Measurements from ENCODE around the gene PASD1.
A peak's percentile ranks its signal among the peaks of the same experiment; 100 is the strongest.
"Not testable (repeated sequence)": the region's sequence is repeated elsewhere in the genome, so short reads cannot be mapped to it uniquely, and the experiment has no call there.

The PASD1 gene, protein sequence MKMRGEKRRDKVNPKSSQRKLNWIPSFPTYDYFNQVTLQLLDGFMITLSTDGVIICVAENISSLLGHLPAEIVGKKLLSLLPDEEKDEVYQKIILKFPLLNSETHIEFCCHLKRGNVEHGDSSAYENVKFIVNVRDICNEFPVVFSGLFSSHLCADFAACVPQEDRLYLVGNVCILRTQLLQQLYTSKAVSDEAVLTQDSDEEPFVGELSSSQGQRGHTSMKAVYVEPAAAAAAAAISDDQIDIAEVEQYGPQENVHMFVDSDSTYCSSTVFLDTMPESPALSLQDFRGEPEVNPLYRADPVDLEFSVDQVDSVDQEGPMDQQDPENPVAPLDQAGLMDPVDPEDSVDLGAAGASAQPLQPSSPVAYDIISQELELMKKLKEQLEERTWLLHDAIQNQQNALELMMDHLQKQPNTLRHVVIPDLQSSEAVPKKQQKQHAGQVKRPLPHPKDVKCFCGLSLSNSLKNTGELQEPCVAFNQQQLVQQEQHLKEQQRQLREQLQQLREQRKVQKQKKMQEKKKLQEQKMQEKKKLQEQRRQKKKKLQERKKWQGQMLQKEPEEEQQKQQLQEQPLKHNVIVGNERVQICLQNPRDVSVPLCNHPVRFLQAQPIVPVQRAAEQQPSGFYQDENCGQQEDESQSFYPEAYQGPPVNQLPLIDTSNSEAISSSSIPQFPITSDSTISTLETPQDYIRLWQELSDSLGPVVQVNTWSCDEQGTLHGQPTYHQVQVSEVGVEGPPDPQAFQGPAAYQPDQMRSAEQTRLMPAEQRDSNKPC

DNA sequence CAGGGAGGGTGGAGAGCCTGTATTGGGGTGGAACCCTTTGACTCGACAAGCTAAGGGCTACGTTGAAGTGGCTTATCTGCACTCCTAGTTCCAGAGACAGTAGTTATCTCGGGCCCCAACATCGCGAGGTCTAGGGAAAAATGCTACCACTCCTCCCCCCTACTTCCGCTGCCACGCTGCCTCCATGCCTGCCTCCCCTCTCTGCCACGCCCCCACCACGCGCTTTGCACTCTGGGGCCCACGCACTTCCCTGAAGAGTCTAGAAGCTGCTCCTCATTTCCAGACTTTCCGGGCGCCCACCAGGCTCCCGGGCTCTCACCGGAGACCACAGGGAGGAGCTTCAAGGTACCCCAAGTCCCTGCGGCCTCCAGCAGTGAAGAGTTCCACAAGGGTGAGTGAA, at the start of gene PASD1:
TSS of gene PASD1 (plus strand) at position 227 of the 400 bp plus-strand sequence. CDS start 37,879 bp downstream, outside the sequence.
- DNase-seq: peak; percentile 26

DNA sequence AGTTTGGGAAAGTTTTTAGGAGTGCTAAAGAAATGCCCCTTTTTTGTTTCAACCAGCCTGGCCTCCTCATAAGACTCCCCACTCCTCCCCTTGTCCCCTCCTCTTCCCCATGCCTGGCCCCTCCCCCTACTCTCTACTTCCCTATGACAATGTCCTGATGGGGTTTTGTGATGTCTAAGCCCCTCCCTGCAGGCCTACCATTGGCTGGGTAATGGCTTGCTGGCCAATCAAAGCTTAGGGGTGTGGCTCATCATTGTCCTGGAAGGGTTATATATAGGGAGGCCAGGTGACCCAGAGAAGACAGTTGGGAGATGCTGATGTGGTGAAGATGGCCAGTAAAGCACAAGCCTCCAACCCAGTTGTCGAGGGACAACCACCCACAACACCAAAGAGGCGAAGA, 48.2 kb upstream of the PASD1 start:
- no peak for DNase-seq

DNA sequence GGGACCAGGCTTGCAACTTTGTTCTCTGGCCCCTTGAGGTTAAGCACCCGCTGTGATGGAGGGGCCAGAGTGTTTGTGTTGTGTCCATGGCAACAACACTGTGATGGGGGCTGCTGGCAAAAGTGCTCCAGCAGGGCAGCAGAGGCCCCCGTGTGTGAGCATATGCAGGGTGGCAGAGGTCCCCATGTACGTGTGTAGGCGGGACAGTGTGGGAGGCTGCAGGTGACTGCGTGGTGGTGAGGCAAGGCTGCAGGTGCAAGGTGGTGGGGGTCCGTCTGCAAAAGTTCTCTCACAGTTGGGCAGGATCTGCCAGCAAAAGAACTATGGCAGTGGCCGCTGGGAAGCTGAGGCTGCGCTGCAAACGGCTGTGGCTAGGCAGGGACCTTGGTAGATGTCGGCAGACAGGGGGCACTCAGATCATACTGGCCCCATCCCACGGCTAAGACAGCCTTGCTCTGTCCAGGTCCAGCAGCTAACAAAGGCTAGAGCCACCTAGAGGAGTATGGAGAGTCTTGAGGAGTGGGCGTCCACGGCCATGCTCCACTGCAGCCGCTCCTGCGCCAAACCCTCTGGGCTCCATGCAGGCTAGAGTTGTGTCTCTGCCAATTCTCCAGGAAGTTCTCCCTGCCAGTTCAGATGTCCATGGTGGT, 46.8 kb upstream of the PASD1 start:
- DNase-seq: no peak

DNA sequence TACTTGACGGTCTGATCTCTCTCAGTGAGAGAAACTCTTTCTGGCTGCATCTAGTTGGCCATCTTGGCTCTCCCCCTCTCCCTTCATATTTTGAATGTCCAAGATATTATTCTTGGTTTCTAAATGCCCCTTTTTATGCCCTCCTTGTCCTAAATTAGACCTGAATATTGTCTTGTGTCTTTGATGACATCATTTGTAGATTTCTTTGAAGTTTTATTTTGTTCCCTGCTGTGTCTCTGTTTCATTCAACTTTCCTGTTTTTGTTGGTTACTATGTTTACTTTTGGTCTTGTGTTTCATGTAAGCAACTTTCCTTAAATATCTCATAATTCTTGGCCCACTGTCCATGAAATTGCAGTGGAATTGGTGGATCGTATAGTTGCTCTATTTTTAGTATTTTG, 46.1 kb upstream of the PASD1 start:
- no peak for DNase-seq

DNA sequence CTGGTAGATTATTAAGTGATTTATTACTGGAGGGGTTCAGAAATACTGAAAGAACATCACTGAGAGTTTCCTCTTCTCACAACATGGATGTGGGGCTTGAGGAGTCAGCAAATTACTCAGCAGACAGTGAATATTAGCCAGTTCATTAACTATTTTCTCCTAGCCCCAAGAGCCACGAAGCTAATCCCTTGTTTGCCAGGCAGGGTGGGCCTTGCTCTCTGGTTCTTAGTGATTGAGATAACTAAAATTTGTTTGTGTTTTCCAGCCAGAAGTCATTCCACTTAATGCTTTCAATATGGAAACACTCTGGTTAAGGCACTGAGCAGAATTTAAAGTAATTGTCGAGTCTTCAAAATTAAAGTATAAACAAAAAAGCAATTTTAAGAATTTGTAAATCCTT, 40.1 kb upstream of the PASD1 start:
- DNase-seq: no peak

DNA sequence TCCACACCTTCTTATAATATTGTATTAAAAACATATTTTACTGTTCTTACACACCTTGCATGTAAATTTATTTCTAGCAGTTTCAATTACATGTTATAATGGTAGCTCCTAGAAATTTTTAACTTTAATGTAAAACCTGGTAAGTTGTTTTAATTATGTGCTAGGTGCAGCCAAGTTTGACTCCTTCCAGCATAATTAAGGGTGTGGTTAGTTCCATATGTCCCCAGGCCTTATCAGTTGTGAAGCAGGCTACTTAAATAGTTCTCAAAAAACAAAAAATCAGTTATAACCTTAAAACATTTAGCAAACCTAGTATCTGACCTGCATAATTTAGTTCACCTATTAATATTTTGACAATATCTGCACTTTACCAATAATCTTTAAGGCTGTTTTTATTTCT, 26.9 kb upstream of the PASD1 start:
- no peak for DNase-seq

DNA sequence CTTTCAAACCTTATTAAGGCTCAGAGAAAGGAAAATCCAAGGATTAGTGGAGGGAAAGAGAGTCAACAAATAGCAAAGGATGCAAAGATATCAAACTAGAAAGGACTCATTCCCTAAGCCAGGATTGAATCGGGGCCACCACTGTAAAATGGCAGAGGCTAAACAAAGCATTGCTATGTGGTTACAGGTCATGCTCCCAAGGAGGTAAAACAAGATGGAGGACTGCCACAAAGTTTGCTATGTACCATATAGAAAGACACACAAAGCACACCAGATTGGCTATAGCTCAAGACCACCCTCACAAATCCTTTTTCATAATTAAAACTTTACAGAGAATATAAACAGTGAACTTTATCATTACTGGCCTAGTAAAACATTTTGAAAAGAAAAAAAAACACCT, 25.9 kb upstream of the PASD1 start:
- no peak for DNase-seq

DNA sequence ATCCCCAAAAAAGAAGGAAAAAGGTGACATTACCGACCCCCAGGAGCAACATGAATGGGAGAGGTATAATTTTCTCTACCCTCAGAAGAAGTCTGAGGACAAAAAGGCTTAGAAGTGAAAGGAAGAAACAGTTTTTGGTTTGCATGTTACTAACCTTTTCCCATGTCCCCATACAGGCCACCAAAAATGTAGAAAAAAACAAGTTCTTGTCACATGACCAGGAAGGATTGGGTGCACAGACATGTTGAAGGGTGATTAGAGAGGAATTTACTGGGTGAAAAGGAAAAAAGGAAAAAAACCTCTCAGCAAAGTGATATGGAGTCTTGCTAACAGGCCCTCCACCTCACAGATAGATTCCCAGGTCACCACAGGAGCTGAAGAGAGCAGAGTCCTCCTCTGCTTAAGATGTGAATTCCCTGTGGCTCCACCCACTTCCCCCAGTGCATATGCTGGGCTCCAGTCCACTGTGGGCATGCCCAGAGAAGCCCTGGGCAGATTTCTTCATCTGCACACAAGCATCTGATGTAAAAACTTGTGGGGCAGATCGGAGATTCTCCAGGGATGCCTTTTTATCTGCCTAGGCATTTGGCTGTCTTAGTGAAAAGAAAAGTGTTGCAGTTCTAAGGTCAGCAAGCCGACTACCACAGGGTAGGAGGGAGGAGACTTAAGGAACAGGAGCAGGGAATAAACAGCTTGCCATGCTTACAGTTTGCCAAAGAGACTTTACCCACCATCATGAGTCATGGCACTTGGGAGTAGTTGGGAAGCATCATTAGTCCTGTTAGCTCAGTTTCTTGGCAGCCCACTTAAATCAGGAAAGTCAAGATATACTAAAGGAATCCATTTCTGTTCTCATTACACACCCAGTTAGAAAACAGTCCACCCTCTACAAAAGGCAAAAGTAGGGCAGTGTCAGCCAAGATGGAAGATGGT, 25.0 kb upstream of the PASD1 start:
- no peak for DNase-seq

DNA sequence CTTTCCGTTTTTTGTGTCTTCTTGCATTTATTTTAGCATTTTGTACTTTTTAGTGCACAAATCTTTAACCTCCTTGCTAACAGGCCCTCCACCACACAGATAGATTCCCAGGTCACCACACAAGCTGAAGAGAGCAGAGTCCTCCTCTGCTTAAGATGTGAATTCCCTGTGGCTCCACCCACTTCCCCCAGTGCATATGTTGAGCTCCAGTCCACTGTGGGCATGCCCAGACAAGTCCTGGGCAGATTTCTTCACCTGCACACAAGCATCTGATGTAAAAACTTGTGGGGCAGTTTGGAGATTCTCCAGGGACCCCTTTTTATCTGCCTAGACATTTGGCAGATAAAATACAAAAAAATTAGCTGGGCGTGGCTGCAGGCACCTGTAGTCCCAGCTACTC, 19.8 kb upstream of the PASD1 start:
- DNase-seq: no peak

DNA sequence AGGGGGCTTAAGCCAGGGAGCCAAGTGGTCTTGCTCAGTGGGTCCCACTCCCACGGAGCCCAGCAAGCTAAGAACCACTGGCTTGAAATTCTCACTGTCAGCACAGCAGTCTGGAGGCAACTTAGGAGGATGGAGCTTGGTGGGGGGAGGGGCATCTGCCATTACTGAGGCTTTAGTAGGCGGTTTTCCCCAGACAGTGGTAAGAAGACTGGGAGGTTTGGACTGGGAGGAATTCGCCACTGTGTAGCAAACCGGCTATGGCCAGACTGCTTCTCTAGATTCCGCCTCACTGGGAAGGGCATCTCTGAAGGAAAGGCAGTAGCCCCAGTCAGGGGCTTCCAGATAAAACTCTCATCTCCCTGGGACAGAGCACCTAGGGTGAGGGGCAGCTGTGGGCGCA, 17.2 kb upstream of the PASD1 start:
- DNase-seq: not testable (repeated sequence)

DNA sequence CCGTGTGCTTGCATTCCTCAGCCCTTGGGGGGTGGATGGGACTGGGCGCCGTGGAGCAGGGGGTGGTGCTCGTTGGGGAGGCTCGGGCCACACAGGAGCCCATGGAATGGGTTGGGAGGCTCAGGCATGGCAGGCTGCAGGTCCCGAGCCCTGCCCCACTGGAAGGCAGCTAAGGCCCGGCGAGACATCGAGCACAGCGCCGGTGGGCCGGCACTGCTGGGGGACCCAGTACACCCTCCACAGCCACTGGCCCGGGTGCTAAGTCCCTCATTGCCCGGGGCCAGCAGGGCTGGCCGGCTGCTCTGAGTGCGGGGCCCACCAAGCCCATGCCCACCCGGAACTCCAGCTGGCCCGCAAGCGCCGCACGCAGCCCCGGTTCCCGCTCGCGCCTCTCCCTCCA, 12.3 kb upstream of the PASD1 start:
- not testable (repeated sequence) for DNase-seq

DNA sequence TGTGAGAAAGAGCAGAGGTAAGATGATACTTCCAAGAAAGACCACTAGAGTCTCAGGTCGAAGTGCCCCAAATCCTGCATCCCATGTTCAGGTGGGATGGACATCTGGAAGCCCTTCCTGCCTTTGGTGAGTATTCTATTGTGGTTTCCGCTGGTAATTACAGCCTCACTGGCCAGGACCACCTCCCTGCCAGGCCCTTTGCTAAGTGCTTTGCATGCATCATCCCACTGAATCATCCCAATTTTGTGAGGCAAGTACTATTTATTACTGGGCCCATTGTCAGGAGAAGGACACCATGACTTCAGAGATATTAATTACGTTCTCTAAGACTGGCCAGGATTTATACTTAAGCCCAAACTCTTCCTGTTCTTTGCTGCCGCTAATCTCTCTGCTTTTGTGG, 10.7 kb upstream of the PASD1 start:
- no peak for DNase-seq

DNA sequence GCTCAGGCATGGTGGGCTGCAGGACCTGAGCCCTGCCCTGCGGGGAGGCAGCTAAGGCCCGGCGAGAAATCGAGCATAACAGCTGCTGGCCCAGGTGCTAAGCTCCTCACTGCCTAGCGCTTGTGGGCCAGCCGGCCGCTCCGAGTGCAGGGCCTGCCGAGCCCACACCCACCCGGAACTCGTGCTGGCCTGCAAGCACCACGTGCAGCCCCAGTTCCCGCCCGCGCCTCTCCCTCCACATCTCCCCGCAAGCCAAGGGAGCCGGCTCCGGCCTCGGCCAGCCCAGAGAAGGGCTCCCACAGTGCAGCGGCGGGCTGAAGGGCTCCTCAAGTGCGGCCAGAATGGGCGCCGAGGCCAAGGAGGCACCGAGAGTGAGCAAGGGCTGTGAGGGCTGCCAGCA, 8.2 kb upstream of the PASD1 start:
- not testable (repeated sequence) for DNase-seq

DNA sequence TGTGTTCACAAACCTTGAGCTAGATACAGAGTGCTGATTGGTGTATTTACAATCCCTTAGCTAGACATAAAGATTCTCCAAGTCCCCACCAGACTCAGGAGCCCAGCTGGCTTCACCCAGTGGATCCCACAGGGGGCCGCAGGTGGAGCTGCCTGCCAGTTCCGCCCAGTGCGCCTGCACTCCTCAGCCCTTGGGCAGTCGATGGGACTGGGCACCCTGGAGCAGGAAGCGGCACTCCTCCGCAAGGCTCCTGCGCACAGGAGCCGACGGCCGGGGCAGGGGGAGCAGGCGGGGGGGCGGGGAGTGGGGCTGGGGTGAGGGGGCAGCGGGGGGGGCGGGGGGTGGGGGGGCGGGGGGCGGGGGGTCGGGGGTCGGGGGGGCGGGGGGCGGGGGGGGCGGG, 990 bp upstream of the PASD1 start:
- peak; percentile 30 for DNase-seq

DNA sequence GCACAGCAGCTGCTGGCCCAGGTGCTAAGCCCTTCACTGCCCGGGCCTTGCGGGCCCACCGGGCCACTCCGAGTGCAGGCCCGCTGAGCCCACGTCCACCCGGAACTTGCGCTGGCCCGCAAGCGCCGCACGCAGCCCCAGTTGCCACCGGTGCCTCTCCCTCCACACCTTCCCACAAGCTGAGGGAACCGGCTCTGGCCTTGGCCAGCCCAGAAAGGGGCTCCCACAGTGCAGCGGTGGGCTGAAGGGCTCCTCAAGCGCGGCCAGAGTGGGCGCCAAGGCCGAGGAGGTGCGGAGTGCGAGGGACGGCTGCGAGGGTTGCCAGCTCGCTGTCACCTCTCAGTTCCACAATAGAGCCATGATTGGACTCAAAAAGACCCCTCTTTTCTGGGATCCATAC, 472 bp upstream of the PASD1 start:
- not testable (repeated sequence) for DNase-seq

DNA sequence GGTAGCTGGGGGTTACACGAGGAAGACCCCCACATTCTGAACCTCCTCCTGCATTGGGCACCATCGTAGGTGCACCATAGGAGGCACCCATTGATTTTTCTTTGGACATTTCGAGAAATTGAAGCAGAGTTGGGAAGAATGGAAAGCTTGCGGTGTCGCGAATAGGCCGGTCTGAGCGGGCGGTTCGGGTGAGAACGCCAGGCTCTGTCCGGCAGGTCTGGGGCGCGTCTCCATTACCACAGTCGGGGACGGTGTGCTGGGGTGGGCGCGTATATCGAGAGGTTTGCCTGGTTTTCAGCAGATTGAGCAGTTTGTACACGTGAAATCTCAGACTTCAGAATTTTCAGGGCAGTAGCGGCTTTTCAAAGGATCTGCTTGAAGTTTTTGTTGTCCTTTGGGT, 560 bp downstream of the PASD1 start:
- DNase-seq: no peak

DNA sequence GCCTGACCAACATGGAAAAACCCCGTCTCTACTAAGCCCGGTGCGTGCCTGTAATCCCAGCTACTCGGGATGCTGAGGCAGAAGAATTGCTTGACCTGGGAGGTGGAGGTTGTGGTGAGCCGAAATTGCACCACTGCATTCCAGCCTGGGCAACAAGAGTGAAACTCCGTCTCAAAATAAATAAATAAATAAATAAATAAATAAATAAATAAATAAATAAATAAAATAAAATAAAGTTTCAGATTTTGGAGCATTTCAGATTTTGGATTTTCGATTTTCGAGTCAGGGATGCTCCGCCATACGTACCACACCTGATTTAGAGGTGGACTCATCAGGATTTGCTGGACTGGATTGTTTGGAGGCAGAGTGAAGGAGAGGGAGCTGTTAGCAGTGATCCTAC, 3.4 kb downstream of the PASD1 start:
- not testable (repeated sequence) for DNase-seq

DNA sequence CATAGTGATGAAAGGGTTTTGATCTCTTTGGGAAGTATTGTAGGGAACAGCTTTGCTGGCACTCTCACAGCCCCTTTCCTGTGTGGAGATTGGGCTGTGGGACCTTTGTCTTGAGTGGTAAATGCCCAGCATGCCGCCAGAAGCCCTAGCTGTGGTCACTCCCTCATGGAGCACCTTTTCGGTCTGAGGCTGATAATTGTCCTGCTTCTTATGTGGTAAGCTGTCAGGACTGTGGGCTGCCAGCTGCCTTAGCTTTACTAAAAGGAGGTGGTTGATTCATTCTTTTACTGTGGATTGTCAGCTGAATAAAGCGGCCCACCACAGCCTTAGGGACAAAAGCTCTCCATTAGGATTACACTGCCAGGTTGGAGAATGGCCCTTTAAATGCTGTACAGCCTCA, 7.1 kb downstream of the PASD1 start:
- no peak for DNase-seq

DNA sequence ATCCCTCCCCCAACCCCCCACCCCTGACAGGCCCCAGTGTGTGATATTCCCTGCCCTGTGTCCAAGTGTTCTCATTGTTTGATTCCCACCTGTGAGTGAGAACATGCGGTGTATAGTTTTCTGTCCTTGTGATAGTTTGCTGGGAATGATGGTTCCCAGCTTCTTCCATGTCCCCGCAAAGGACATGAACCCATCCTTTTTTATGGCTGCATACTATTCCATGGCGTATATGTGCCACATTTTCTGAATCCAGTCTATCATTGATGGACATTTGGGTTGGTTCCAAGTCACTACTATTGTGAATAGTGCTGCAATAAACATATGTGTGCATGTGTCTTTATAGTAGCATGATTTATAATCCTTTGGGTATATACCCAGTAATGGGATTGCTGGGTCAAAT, 29.9 kb downstream of the PASD1 start:
- DNase-seq: not testable (repeated sequence)

DNA sequence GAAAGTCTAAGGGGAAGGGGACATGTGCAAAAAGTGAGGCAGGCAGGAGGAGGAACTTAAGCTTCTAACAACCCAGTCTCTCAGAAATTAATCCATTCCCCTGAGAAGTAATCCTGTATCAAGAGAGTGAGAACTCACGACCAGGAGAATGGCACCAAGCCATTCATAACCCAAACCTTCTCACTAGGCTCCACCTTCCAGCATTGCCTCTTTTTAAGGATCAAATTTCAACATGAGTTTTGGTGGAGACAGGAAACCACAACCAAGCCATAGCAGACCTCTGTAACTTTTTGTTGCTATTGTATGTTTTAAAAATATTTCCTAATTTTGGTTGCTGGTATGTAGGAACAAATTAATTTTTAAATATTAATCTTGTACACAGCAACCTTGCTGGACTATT, 32.8 kb downstream of the PASD1 start:
- no peak for DNase-seq

DNA sequence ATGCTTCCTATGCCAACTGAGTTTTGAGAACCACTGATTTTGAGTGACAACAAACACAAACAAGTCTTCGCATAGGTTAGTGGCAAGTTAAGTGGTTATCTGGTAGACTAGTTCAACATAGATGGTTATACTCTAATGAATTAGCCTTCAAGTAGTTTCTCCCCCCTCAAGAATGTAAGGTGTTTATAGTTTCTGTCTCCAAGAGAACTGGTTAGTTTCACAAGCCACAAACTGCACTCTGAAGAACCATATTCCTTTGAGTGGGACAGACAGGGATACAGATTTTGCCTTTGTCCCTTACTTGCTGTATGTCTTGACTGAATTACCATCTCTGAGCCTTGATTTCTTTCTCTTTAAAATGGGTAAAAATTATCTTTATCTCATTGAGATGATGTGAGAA, 41.5 kb downstream of the PASD1 start:
- no peak for DNase-seq

DNA sequence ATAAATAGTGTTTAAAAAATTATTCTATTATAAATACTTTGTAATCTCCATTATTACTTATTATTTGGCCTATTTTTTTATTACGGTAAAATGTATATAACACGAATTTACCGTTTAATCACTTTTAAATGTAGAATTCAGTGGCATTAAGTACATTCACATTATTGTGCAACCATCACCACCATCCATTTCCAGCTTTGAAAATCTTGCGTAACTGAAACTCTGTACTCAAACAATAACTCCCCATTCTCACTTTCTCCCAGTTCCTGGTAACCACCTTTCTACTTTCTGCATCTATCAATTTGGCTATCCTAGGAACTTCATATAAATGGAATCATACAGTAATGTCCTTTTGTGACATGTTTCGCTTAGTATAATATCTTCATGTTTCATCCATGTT, 45.7 kb downstream of the PASD1 start:
- no peak for DNase-seq

DNA sequence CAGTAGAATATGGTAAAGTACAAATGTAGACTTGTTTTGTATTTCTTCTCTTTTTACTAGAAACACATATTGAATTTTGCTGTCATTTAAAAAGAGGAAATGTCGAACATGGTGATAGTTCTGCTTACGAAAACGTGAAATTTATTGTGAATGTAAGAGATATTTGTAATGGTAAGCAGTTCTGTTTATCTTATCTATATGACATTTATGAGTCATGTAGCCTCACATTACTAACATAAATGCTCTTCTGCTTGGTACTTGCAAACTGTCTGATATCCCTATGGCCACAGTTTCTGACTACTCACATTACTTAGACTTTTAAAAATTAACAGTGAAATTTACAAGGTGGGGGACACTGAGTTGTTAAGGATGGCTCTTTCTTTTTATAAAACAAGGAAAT, 57.9 kb downstream of the PASD1 start:
- DNase-seq: no peak
